Mucosa of descending colon (tissue), 3 donors: ENCODE data around the gene GSTM2. TPM values are rescaled to one million over a fixed set of nuclear protein-coding genes. Genes with fewer than 3 reads are reported as not detected.
"Not testable (repeated sequence)": the region's sequence is repeated elsewhere in the genome, so short reads cannot be mapped to it uniquely, and the experiment has no call there.

Source experiments
- ATAC-seq: fragments of 200-7000 bp; cut with Tn5 transposase; one replicate; pipeline ENCODE4 v1.9.1; 2020; ENCODE audit warnings: mild to moderate bottlenecking, moderate library complexity
- DNase-seq, 3 donors: peaks; one replicate each; pipeline ENCODE4 v3.0.0-alpha.2; 2020
- H3K36me3 ChIP-seq: fragments of 200-600 bp; one replicate; pipeline ENCODE4 v1.8.0; 2021; ENCODE audit warnings: low read depth, mild to moderate bottlenecking
- H3K4me1 ChIP-seq: fragments of 200-600 bp; one replicate; pipeline ENCODE4 v1.8.0; 2021; ENCODE audit warnings: low read depth, mild to moderate bottlenecking
- H3K4me3 ChIP-seq: fragments of 200-600 bp; one replicate; pipeline ENCODE4 v1.8.0; 2021; ENCODE audit warnings: mild to moderate bottlenecking
- H3K9me3 ChIP-seq: fragments of 200-600 bp; one replicate; pipeline ENCODE4 v1.8.0; 2021; ENCODE audit warnings: mild to moderate bottlenecking
- intact Hi-C, 2 donors: fragments of 100-400 bp; cut with DNase I in 1 of 2; cut with micrococcal nuclease in 1 of 2; formaldehyde crosslinking; loops; one replicate each; pipeline versions ENCODE4 v1.11.0 to v1.11.1; 2022; cut with DNase I, micrococcal nuclease
- total RNA-seq, 3 donors: library from RNA; stranded (reverse); fragmentation: NEBNext Ultra II Directional in 2 of 3; extraction: Animal tissue kit (Norgen Biotek cat#: 25700) in 2 of 3; gene quantifications; one replicate each; pipeline versions ENCODE4 v1.2.1 to v1.2.4, GENCODE V29; 2021 to 2023
- TF ChIP-seq, protein P1 (sequence below): fragments of 200-600 bp; IDR thresholded peaks from one replicate; pipeline ENCODE4 v1.8.0; 2022; ENCODE audit warnings: antibody characterized with exemption, mild to moderate bottlenecking
- donor health status: DM: no; HTN: no; CAD: no; lungs with moderate emphysema.
- donor health status: DM: no; HTN: no; CAD: no.
- donor health status: DM: no; HTN: yes; CAD: no.

The GSTM2 gene
- total RNA-seq, 3 donors from 2014 or later: 23.8 to 87.7 (median 41.0) TPM

DNA sequence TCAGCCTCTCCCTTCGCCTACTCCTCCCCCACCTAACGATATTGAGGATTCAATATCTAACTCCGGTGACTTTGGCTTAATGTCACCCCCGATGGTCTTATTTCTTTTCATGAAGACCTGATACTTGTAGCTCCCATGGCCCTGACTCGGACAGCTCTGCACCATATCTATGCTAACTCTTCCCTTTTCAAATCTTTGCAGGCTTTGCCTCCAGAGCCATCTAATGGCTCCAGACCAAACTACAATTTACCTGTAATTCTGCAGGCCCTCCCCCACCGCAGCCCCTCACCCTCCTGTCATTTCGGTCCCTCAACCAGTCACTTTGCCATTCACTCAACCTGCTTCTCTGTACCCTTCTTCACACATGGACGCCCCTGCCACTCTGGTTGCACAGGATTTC is 36.3 kb downstream of the GSTM2 start:
- no peak for DNase-seq
- Histone ChIP-seq H3K9me3 (peaks cover 1% of the 10 kb centered on the region), H3K36me3 (no peaks in the 10 kb centered on the region), H3K4me1 (no peaks in the 10 kb centered on the region), H3K4me3 (no peak overlapping the region)
- intact Hi-C loops: no loop called here
- TF ChIP-seq, protein P1, sequence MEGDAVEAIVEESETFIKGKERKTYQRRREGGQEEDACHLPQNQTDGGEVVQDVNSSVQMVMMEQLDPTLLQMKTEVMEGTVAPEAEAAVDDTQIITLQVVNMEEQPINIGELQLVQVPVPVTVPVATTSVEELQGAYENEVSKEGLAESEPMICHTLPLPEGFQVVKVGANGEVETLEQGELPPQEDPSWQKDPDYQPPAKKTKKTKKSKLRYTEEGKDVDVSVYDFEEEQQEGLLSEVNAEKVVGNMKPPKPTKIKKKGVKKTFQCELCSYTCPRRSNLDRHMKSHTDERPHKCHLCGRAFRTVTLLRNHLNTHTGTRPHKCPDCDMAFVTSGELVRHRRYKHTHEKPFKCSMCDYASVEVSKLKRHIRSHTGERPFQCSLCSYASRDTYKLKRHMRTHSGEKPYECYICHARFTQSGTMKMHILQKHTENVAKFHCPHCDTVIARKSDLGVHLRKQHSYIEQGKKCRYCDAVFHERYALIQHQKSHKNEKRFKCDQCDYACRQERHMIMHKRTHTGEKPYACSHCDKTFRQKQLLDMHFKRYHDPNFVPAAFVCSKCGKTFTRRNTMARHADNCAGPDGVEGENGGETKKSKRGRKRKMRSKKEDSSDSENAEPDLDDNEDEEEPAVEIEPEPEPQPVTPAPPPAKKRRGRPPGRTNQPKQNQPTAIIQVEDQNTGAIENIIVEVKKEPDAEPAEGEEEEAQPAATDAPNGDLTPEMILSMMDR: no peak
- ATAC-seq: no peak

DNA sequence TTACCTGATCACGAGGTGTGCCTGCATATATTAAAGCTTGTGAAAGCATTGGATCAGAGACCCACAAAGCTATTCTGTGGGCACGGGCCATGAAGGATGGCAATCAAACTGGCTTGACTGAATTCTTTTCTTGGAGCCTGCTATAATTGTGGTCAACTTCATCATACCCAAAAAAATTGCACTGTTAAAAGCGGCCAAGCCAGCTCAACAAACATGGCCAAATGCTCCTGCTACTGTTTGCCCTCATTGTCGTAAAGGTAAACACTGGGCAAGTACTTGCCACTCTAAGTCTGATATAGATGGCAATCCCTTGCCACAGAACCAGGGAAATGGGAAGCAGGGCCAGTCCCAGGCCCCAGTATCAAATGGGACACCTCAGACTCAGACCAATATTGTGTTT is 37.6 kb downstream of the GSTM2 start:
- intact Hi-C loops: no loop called here
- no peaks in the 10 kb centered on the region for H3K36me3 ChIP-seq
- H3K4me1 ChIP-seq: no peaks in the 10 kb centered on the region
- TF ChIP-seq, protein P1: no peak
- peaks cover 1% of the 10 kb centered on the region for H3K9me3 ChIP-seq
- ATAC-seq: no peak
- DNase-seq: no peak
- H3K4me3 ChIP-seq: no peak overlapping the region

DNA sequence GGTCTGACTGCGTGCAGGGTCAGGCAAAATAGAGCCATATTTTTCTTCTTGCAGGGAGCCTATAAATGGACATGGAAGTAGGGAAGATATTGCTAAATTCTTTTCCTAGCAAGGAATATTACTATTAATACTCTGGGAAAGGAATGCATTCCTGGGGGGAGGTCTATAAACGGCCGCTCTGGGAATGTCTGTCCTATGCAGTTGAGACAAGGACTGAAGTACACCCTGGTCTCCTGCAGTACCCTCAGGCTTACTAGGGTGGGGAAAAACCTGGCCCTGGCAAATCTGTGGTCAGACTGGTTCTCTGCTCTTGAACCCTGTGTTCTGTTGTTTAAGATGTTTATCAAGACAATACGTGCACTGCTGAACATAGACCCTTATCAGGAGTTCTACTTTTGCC is 41.1 kb downstream of the GSTM2 start:
- ATAC-seq, H3K9me3 ChIP-seq, H3K4me3 ChIP-seq, H3K36me3 ChIP-seq, intact Hi-C loops, DNase-seq, H3K4me1 ChIP-seq: not testable (repeated sequence)

DNA sequence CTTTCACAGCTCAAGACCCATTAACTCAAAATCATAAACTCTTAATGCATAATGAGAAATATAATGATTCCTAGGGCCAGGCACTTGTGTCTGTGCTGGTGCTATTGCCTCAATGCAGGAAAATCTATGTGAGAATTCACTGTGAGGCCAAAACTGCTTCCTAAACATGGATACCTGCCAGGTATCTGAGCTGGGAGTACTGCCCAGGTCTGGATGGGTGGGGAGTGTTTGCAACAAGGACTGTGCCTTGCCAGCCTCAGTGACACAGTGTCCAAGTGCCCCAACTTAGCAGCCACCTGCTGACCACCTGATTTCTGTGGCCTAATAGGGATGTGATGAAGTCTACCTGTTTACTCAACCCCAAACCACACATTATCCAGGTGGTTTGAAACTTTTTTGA is 42.0 kb downstream of the GSTM2 start:
- DNase-seq, H3K4me1 ChIP-seq, H3K9me3 ChIP-seq, H3K36me3 ChIP-seq, H3K4me3 ChIP-seq, intact Hi-C loops, ATAC-seq: not testable (repeated sequence)

DNA sequence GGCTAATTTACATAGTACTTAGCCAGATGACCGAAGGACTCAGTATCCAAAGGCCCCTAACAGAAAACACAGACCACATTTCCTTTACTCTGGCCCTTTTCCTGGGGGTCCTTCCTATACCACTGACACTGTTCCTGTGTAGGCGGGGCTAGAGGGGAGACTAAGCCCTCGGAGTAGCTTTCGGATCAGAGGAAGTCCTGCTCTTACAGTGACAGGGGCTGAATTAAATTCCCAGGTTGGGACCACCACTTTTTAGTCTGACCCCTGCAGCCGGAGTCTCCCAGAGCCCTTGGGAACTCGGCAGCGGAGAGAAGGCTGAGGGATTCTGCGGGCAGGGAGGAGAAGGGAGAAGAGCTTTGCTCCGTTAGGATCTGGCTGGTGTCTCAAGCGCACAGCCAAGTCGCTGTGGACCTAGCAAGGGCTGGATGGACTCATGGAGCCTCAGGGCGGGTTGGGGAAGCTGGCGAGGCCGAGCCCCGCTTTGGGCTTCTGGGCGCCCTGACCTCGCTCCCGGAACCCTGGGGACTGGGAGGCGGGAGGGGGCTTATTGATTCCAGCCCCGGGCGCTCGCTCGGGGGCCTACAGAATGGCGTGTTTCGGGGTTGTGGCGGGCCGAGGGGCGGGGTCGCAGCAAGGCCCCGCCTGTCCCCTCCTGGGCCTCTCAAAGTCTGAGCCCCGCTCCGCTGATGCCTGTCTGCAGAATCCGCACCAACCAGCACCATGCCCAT is 43.9 kb downstream of the GSTM2 start, which contains the start of gene GSTM5:
GSTM5 (plus strand) TSS at position 659 of the 728 bp plus-strand sequence; CDS start at position 721, 62 bp downstream.
- H3K4me1 ChIP-seq, intact Hi-C loops, H3K4me3 ChIP-seq, H3K9me3 ChIP-seq, H3K36me3 ChIP-seq: not testable (repeated sequence)
- DNase-seq (peak in 1 of 3 donors; percentile 30), ATAC-seq (peak; percentile 33)

DNA sequence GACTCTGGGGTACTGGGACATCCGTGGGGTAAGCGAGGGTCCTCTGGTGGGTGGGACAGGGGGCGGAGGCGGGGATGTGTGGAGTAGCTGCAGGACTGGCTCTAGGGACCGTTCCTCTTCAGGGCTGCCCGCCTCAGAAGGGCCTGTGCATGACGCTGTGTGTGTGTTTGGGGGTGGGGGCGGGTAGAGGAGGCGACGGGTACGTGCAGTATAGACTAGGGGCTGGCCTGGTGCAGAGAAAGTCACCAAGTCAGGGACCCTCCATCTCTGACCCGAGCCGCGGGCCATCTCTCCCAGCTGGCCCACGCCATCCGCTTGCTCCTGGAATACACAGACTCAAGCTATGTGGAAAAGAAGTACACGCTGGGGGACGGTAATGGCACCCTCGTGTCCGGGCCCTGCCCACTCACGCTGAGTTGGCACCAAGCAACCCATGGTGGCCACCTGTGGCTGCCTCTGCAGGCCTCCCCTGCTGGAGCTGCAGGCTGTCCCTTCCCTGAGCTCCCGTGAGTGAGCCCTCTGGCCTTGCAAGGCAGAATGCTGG is 44.5 kb downstream of the GSTM2 start:
- Histone ChIP-seq H3K4me1 (no peaks in the 10 kb centered on the region), H3K36me3 (no peaks in the 10 kb centered on the region), H3K9me3 (peaks cover 1% of the 10 kb centered on the region), H3K4me3 (no peak overlapping the region)
- DNase-seq (no peak), ATAC-seq (peak; percentile 16)
- intact Hi-C loops: no loop called here
- TF ChIP-seq, protein P1: no peak

DNA sequence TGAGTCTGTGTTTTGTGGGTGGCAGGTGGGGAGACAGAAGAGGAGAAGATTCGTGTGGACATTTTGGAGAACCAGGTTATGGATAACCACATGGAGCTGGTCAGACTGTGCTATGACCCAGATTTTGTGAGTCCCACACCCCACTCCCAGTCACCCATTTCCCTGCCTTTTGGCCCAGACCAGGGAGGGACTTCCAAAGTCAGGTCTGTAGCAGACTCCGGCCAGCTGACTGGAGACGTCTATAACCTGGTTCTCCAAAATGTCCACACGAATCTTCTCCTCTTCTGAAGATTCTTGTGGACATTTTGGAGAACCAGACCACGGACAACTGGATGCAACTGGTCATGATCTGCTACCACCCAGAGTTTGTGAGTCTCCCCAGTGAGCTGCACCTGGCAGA is 45.8 kb downstream of the GSTM2 start:
- no peaks in the 10 kb centered on the region for H3K36me3 ChIP-seq
- TF ChIP-seq, protein P1: no peak
- no peak for ATAC-seq
- H3K9me3 ChIP-seq: no peaks in the 10 kb centered on the region
- no peaks in the 10 kb centered on the region for H3K4me1 ChIP-seq
- no peak for DNase-seq
- no peak overlapping the region for H3K4me3 ChIP-seq
- intact Hi-C loops: no loop called here
